GM23338 (cell line): ENCODE measurements around the gene SIVA1. TPM values are rescaled to one million over a fixed set of nuclear protein-coding genes. Genes with fewer than 3 reads are reported as not detected.

Experiments
- ATAC-seq: fragments of 200-7000 bp; cut with Tn5 transposase; 3 replicates; pipeline ENCODE4 v1.9.1; 2020
- DNase-seq: peaks from one replicate; pipeline ENCODE4 v3.0.0-alpha.2; 2015; ENCODE audit warnings: low spot score
- H2AFZ ChIP-seq: fragments of 200-600 bp; sonication (generic); 2 replicates; pipeline ENCODE4 v1.8.0; 2016; ENCODE audit warnings: antibody characterized with exemption, mild to moderate bottlenecking, moderate library complexity
- H3F3A ChIP-seq: fragments of 200-600 bp; sonication (generic); replicated peaks from 2 replicates; pipeline ENCODE4 v1.8.0; 2017; ENCODE audit warnings: antibody characterized with exemption, mixed run types, low read depth
- H3K27ac ChIP-seq: fragments of 200-600 bp; sonication (generic); 2 replicates; pipeline ENCODE4 v1.6.1; 2016; ENCODE audit warnings: low read depth
- H3K27me3 ChIP-seq: fragments of 200-600 bp; sonication (generic); 2 replicates; pipeline ENCODE4 v1.8.0; 2016; ENCODE audit warnings: mild to moderate bottlenecking, mixed run types, moderate library complexity; ENCODE audit not compliant: insufficient read depth
- H3K36me3 ChIP-seq: fragments of 200-600 bp; sonication (generic); 2 replicates; pipeline ENCODE4 v1.8.0; 2016; ENCODE audit warnings: mild to moderate bottlenecking; ENCODE audit not compliant: insufficient read depth
- H3K4me1 ChIP-seq: fragments of 200-600 bp; sonication (generic); 2 replicates; pipeline ENCODE4 v1.8.0; 2016; ENCODE audit warnings: mild to moderate bottlenecking, moderate library complexity; ENCODE audit not compliant: insufficient read depth
- H3K4me2 ChIP-seq: fragments of 200-600 bp; sonication (generic); 2 replicates; pipeline ENCODE4 v1.7.1; 2017; ENCODE audit warnings: mixed run types
- H3K4me3 ChIP-seq: fragments of 200-600 bp; sonication (generic); 2 replicates; pipeline ENCODE4 v1.6.1; 2016; ENCODE audit warnings: mixed run types
- H3K79me2 ChIP-seq: fragments of 200-600 bp; sonication (generic); replicated peaks from 2 replicates; pipeline ENCODE4 v1.8.0; 2017; ENCODE audit warnings: mild to moderate bottlenecking; ENCODE audit not compliant: insufficient read depth
- H3K9me2 ChIP-seq: fragments of 200-600 bp; sonication (generic); 2 replicates; pipeline ENCODE4 v1.8.0; 2017; ENCODE audit not compliant: insufficient read depth
- H4K20me1 ChIP-seq: fragments of 200-600 bp; sonication (generic); replicated peaks from 2 replicates; pipeline ENCODE4 v1.8.0; 2017; ENCODE audit warnings: mild to moderate bottlenecking; ENCODE audit not compliant: insufficient read depth
- H3K27ac Mint-ChIP-seq: 2 replicates; pipeline ENCODE4 v1.8.0; 2020; ENCODE audit warnings: inconsistent platforms, mild to moderate bottlenecking, moderate library complexity, mixed read lengths
- H3K27me3 Mint-ChIP-seq: 3 replicates; pipeline ENCODE4 v1.8.0; 2022; ENCODE audit warnings: low read depth, mild to moderate bottlenecking, moderate library complexity, mixed read lengths, inconsistent platforms; ENCODE audit not compliant: insufficient read depth, poor library complexity
- H3K36me3 Mint-ChIP-seq: 3 replicates; pipeline ENCODE4 v1.8.0; 2021; ENCODE audit warnings: low read depth, mild to moderate bottlenecking, inconsistent platforms, moderate library complexity, mixed read lengths
- H3K4me1 Mint-ChIP-seq: 3 replicates; pipeline ENCODE4 v1.8.0; 2020; ENCODE audit warnings: mild to moderate bottlenecking, inconsistent platforms, mixed read lengths
- H3K4me3 Mint-ChIP-seq: 3 replicates; pipeline ENCODE4 v1.8.0; 2021; ENCODE audit warnings: moderate library complexity, mild to moderate bottlenecking, inconsistent platforms, mixed read lengths
- H3K9me3 Mint-ChIP-seq: 3 replicates; pipeline ENCODE4 v1.8.0; 2020; ENCODE audit warnings: moderate library complexity, mild to moderate bottlenecking, inconsistent platforms, mixed read lengths
- CREB1 ChIP-seq: fragments of 250-450 bp; sonication (Bioruptor Pico); IDR thresholded peaks from 2 replicates; pipeline ENCODE4 v1.5.0; 2020; ENCODE audit warnings: low read depth, mild to moderate bottlenecking, moderate library complexity
- EZH2 ChIP-seq: fragments of 200-600 bp; sonication (generic); IDR thresholded peaks from one replicate; pipeline ENCODE4 v1.8.0; 2017; ENCODE audit warnings: antibody characterized with exemption, mild to moderate bottlenecking, low read depth; ENCODE audit not compliant: unreplicated experiment
- JUNB ChIP-seq: IDR thresholded peaks from one replicate; pipeline ENCODE4 v1.6.1; 2016; ENCODE audit warnings: antibody characterized with exemption; ENCODE audit not compliant: unreplicated experiment
- NANOG ChIP-seq: IDR thresholded peaks from 2 replicates; pipeline ENCODE4 v1.6.1; 2016; ENCODE audit warnings: antibody characterized with exemption, borderline replicate concordance
- REST ChIP-seq: IDR thresholded peaks from one replicate; pipeline ENCODE4 v1.6.1; 2018; ENCODE audit warnings: antibody characterized with exemption; ENCODE audit not compliant: unreplicated experiment
- STAT1 ChIP-seq: IDR thresholded peaks from one replicate; pipeline ENCODE4 v1.6.1; 2016; ENCODE audit warnings: antibody characterized with exemption; ENCODE audit not compliant: unreplicated experiment
- ZNF114 ChIP-seq: fragments of 250-450 bp; sonication (Bioruptor Pico); IDR thresholded peaks from 2 replicates; pipeline ENCODE4 v1.5.0; 2020; ENCODE audit warnings: mild to moderate bottlenecking, moderate library complexity
- ZNF331 ChIP-seq: fragments of 250-450 bp; sonication (Bioruptor Pico); IDR thresholded peaks from 2 replicates; pipeline ENCODE4 v1.5.0; 2020; ENCODE audit warnings: low read depth, mild to moderate bottlenecking, moderate library complexity
- polyA plus RNA-seq: library from polyadenylated mRNA; unstranded; fragments of >200 nt; fragmentation: Nextera tagmentation; extraction: Ambion mirVana; gene quantifications from 2 replicates; pipeline ENCODE4 v1.2.1, GENCODE V29; 2016
- total RNA-seq: library from RNA; depleted of rRNA; stranded (reverse); fragments of >200 nt; shearing (Covaris generic); gene quantifications from 2 replicates; pipeline ENCODE4 v1.2.3, GENCODE V29; 2014
- TF ChIP-seq, protein P1 (sequence below): fragments of 250-450 bp; sonication (Bioruptor Pico); IDR thresholded peaks from 2 replicates; pipeline ENCODE4 v1.5.0; 2020; ENCODE audit warnings: mild to moderate bottlenecking, moderate library complexity
- TF ChIP-seq, protein P2 (sequence below): IDR thresholded peaks from 2 replicates; pipeline ENCODE4 v1.6.1; 2016; ENCODE audit warnings: antibody characterized with exemption

SIVA1 gene
- total and polyA plus RNA-seq, 2 experiments from 2014 or later, result 215 to 392 TPM

- Histone ChIP-seq H3K27me3 (no peaks in the 10 kb centered on the region), H3K4me2 (no peak overlapping the region), H3K4me1 (no peaks in the 10 kb centered on the region), H3F3A (no peaks in the 10 kb centered on the region), H3K9me2 (no peaks in the 10 kb centered on the region), H3K36me3 (no peaks in the 10 kb centered on the region), H2AFZ (no peak overlapping the region), H3K79me2 (no peaks in the 10 kb centered on the region), H4K20me1 (no peaks in the 10 kb centered on the region), H3K4me3 (no peak overlapping the region), H3K27ac (no peak overlapping the region)
- Mint-ChIP-seq H3K9me3 (no peaks in the 10 kb centered on the region), H3K4me3 (no peak overlapping the region), H3K4me1 (no peaks in the 10 kb centered on the region), H3K27ac (no peak overlapping the region), H3K27me3 (peaks cover 9% of the 10 kb centered on the region), H3K36me3 (no peaks in the 10 kb centered on the region)
- DNase-seq (no peak), ATAC-seq (no peak)
- no peak for TF ChIP-seq CREB1
Measured at GRCh38 chr14:104786091-104786586, 33.2 kb downstream of the SIVA1 start.

GRCh38 chr14:104786726-104787675, 34.1 kb downstream of the SIVA1 start:
- no peaks in the 10 kb centered on the region for H3K4me1 ChIP-seq
- Mint-ChIP-seq H3K9me3 (no peaks in the 10 kb centered on the region), H3K4me3 (no peak overlapping the region), H3K27ac (no peak overlapping the region), H3K36me3 (peaks cover 3% of the 10 kb centered on the region; the same call in 1 of the 3 replicates), H3K27me3 (peaks cover 9% of the 10 kb centered on the region), H3K4me1 (no peaks in the 10 kb centered on the region)
- H3K27me3 ChIP-seq, result no peaks in the 10 kb centered on the region
- no peaks in the 10 kb centered on the region for H3F3A ChIP-seq
- H3K4me3 ChIP-seq, result no peak overlapping the region
- H2AFZ ChIP-seq, result no peak overlapping the region
- H3K36me3 ChIP-seq, result no peaks in the 10 kb centered on the region
- no peaks in the 10 kb centered on the region; the same call in 1 of the 2 replicates for H4K20me1 ChIP-seq
- no peak overlapping the region for H3K4me2 ChIP-seq
- H3K9me2 ChIP-seq, result no peaks in the 10 kb centered on the region
- H3K27ac ChIP-seq, result no peak overlapping the region
- ATAC-seq (no peak), DNase-seq (no peak)
- peaks cover 4% of the 10 kb centered on the region; the same call in 1 of the 2 replicates for H3K79me2 ChIP-seq
- TF ChIP-seq STAT1 (no peak), ZNF331 (CRISPR knock-in tag) (no peak), JUNB (no peak), NANOG (no peak), EZH2 (no peak), ZNF114 (CRISPR knock-in tag) (no peak), REST (no peak)
- TF ChIP-seq, protein P1, sequence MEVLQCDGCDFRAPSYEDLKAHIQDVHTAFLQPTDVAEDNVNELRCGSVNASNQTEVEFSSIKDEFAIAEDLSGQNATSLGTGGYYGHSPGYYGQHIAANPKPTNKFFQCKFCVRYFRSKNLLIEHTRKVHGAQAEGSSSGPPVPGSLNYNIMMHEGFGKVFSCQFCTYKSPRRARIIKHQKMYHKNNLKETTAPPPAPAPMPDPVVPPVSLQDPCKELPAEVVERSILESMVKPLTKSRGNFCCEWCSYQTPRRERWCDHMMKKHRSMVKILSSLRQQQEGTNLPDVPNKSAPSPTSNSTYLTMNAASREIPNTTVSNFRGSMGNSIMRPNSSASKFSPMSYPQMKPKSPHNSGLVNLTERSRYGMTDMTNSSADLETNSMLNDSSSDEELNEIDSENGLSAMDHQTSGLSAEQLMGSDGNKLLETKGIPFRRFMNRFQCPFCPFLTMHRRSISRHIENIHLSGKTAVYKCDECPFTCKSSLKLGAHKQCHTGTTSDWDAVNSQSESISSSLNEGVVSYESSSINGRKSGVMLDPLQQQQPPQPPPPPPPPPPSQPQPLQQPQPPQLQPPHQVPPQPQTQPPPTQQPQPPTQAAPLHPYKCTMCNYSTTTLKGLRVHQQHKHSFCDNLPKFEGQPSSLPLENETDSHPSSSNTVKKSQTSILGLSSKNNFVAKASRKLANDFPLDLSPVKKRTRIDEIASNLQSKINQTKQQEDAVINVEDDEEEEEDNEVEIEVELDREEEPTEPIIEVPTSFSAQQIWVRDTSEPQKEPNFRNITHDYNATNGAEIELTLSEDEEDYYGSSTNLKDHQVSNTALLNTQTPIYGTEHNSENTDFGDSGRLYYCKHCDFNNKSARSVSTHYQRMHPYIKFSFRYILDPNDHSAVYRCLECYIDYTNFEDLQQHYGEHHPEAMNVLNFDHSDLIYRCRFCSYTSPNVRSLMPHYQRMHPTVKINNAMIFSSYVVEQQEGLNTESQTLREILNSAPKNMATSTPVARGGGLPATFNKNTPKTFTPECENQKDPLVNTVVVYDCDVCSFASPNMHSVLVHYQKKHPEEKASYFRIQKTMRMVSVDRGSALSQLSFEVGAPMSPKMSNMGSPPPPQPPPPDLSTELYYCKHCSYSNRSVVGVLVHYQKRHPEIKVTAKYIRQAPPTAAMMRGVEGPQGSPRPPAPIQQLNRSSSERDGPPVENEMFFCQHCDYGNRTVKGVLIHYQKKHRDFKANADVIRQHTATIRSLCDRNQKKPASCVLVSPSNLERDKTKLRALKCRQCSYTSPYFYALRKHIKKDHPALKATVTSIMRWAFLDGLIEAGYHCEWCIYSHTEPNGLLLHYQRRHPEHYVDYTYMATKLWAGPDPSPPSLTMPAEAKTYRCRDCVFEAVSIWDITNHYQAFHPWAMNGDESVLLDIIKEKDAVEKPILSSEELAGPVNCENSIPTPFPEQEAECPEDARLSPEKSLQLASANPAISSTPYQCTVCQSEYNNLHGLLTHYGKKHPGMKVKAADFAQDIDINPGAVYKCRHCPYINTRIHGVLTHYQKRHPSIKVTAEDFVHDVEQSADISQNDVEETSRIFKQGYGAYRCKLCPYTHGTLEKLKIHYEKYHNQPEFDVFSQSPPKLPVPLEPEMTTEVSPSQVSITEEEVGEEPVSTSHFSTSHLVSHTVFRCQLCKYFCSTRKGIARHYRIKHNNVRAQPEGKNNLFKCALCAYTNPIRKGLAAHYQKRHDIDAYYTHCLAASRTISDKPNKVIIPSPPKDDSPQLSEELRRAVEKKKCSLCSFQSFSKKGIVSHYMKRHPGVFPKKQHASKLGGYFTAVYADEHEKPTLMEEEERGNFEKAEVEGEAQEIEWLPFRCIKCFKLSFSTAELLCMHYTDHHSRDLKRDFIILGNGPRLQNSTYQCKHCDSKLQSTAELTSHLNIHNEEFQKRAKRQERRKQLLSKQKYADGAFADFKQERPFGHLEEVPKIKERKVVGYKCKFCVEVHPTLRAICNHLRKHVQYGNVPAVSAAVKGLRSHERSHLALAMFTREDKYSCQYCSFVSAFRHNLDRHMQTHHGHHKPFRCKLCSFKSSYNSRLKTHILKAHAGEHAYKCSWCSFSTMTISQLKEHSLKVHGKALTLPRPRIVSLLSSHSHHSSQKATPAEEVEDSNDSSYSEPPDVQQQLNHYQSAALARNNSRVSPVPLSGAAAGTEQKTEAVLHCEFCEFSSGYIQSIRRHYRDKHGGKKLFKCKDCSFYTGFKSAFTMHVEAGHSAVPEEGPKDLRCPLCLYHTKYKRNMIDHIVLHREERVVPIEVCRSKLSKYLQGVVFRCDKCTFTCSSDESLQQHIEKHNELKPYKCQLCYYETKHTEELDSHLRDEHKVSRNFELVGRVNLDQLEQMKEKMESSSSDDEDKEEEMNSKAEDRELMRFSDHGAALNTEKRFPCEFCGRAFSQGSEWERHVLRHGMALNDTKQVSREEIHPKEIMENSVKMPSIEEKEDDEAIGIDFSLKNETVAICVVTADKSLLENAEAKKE (CRISPR knock-in tag), result no peak
- TF ChIP-seq, protein P2, sequence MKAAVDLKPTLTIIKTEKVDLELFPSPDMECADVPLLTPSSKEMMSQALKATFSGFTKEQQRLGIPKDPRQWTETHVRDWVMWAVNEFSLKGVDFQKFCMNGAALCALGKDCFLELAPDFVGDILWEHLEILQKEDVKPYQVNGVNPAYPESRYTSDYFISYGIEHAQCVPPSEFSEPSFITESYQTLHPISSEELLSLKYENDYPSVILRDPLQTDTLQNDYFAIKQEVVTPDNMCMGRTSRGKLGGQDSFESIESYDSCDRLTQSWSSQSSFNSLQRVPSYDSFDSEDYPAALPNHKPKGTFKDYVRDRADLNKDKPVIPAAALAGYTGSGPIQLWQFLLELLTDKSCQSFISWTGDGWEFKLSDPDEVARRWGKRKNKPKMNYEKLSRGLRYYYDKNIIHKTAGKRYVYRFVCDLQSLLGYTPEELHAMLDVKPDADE, result no peak
